ENCODE measurements around the gene GFM1.
"Not testable (repeated sequence)": the region's sequence is repeated elsewhere in the genome, so short reads cannot be mapped to it uniquely, and the experiment has no call there.

The GFM1 gene

GRCh38 chr3:158678687-158679086 is 34.4 kb downstream of the GFM1 start:
- no peak for DNase-seq (ENCODE audit: low spot score)

- no peak for DNase-seq (ENCODE audit: low spot score)
These were observed 35.2 kb downstream of the GFM1 start for GRCh38 chr3:158679547-158680000.

DNA sequence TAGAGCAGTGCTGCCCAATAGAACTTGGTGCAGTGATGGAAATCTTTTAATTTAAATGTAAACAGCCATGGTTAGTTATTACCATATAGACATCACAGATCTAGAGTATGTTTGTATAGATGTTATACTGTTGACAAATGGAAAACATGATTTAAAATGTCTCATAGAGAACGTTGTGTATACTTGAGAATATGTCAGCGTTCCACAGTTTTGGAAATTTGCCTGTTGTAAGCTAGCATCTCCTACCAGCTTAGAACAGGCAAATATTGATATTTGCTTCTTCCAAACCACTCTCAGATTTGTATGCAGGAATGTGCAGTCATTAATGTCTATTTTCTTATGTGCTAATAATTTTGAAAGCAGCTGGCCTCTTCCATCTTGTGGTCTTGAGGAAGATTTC is 36.5 kb downstream of the GFM1 start:
- no peak for DNase-seq (ENCODE audit: low spot score)

DNA sequence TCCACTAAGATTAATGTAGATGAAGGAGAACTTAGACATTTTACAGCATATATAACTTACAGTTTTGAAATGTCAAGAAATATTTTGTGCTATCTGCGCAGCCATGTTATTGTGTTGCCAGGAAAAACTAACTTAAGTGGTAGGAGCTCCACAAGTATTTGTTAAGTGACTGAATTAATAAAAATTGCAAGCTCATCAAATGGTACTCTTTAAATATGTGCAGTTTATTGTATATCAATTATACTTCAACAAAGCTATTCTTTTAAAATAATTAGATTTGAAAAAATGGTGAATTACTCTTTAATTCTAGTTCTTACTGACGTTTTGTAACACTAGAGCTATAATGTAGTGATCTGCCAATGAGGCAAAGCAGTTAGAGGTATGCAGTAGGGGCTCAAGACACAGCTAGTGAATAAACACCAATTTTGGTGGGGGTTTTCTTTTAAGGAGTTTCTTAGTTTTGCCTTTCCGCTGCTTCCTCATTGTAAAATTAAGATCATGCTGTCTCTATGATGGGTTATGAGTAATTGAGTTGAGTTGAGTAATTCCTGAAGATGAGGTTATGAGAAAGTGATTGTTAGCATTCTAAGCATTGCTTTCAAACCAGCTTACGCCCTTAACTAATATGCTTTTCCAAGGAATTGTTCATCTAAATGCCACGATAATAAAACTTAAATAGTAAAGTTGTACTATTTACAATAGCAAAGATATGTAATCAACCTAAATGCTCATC is 39.1 kb downstream of the GFM1 start:
- no peak for DNase-seq (ENCODE audit: low spot score)

DNA sequence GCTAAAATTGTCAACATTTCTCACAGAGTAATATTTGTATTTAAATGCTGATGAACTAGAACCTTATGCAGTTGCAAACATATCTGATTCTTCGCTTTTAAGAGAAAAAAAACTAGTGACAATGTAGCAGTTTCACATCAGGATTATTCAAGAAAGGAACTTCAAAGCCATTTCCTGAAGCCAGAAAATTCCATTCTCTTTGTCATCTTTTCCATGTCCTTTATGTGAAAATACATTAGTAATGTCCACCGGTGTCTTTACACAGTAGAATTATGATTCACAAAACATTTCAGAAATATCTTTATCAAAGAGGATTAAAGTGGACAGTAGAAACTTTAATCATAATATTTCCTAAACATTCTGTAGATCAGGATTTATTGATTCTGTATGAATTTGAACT is 40.8 kb downstream of the GFM1 start:
- no peak for DNase-seq (ENCODE audit: low spot score)

DNA sequence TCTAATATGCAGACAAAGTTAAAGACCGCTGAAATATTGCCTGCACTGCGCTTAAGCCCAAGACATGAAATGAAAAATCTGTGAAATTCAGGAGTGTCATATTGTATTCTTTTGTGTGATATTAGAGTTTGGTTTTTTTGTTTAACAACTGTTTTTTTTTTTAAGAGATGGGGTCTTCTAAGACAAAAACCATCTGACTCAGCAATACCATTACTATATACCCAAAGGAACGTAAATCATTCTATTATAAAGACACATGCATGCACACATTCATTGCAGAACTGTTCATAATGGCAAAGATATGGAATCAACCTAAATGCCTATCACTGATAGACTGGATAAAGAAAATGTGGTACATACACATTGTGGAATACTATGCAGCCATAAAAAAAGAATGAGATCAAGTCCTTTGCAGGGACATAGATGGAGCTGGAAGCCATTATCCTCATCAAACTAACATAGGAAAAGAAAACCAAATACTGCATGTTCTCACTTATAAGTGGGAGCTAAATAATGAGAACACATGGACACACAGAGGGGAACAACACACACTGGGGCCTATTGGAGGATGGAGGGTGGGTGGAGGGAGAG is 49.6 kb downstream of the GFM1 start:
- not testable (repeated sequence) for DNase-seq (ENCODE audit: low spot score)

DNA sequence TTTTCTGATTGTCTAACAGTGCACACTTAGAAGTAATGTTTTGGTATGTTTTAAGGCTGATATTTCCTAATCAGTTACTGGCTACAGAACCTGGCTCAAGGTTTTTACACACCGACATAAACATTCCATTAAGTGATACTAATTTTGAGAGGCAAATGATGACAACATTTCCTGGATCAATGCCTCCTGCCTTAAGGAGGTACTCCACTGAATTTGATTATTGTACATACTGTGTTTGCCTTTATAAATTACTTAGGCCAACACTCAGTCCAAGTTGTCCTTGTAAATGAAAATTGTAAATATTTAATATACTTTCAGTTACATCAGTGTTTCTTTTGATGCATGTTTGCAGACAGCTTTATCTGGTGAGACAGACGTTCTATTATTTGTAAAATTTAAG is 52.3 kb downstream of the GFM1 start:
- DNase-seq (ENCODE audit: low spot score): no peak

- no peak for DNase-seq (ENCODE audit: low spot score)
These were observed 56.2 kb downstream of the GFM1 start for GRCh38 chr3:158700559-158700958.

- DNase-seq (ENCODE audit: low spot score): no peak
These were observed 57.2 kb downstream of the GFM1 start for GRCh38 chr3:158701420-158702065.

DNA sequence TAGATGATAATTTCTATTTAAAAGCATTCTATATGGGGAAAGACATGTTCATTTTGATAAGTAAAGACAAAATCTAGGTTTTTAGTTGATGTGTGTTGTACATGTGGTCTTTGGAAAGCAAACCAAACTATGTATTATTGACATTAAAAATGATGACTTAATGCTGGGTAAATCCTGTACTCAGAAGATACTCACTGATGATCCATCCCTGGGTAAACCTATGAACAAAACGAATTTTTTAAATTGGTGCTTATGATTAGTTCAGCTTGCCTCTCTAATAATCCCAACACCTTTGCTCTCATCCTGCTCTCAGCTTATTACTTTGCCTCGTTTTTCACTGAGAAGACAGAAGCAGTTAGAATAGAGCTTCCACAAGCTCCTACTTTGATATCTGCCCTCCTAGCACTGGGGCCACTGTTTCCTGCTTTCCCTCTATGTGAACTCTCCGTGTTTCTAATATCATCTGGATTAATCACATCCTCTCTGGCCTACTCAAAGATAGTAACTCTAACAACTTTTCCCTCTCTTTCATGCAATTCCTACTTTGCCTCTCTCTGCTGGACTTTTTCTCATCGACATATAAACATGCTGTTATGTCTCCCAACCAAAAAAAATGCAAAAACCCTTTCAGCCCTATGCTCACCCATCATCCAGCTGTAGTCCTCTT is 58.6 kb downstream of the GFM1 start:
- DNase-seq (ENCODE audit: low spot score): no peak

DNA sequence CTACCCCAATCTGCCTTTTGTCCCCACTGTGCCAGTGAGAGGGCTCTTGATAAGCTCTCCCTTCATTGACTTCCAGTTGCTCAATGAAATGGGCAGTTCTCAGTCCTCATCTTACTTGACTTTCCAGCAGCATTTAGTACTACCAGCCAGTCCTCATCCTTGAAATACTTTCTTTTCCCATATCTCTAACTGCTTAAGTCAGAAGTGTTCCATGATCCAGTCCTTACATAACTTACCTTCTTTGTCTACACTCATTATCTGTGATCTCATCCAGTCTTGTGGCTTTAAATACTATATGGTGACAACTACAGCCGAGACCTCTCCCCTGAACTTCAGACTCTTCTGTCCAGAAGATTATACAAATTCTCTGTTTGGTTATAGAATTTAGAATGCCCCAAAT is 59.2 kb downstream of the GFM1 start:
- no peak for DNase-seq (ENCODE audit: low spot score)

DNA sequence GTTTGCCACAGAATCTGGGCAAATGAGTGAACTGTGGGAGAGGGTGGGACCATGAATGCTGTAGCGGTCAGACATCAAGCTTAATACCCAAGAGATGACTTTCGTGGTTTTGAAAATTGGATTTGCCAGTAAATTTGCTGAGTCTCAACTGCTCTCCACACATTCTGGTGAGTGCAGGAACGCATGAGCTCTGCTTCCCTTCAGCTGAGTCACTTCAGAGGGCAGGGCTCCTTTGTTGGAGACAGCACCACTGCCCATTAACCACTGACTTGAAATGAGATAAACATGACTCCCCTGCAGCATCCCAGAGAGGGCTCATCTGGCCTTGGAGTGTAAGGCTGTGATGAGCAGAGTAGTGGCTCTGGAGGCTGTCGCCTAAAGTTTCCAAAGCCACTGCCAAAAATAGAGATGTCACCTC is 65.3 kb downstream of the GFM1 start:
- DNase-seq (ENCODE audit: low spot score): no peak

- DNase-seq (ENCODE audit: low spot score): no peak
These were observed 66.3 kb downstream of the GFM1 start for GRCh38 chr3:158710601-158711000.

- DNase-seq (ENCODE audit: low spot score): no peak
These were observed 67.6 kb downstream of the GFM1 start for GRCh38 chr3:158711886-158712285.

DNA sequence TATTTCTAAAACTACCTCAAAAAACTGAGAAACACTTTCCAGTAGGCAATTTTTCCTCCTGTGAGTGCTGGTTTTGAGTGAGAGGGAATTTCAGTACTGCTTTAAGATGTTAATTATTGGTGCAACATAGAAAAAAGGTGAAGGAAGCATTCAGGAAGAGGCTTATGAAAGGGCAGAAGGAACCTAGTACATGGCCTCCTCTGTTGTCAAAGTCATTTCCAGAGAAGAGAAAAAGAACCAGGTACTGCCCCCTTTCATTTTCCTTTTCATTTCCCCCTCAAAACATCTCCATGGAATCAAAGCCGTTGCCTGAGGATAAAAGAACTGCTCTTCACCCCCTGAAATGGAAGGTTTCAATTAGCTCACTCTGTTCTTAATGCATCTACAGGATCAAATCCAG is 68.1 kb downstream of the GFM1 start:
- no peak for DNase-seq (ENCODE audit: low spot score)

DNA sequence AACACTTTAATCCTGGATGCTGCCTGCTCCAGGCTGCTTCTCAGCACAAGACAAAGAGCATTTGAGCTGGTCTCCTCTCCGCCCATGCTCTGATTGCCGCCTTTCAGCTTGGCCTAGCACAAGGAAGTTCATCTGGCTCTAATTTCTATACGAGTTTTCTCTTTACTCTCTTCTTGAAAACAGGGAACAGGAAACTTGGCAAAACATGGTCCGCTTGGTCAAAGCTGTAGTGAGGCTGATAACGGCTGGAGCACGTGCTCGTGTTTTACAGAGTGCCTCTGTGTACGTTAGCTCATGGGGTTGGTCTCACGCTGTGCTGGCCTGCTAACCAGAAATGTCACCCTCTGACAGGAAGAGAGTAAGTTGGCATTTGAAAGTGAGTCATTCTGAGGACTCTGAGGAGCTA is 68.8 kb downstream of the GFM1 start:
- DNase-seq (ENCODE audit: low spot score): no peak

GRCh38 chr3:158717576-158717975 is 73.2 kb downstream of the GFM1 start:
- DNase-seq (ENCODE audit: low spot score): no peak

- DNase-seq (ENCODE audit: low spot score): no peak
These were observed 74.3 kb downstream of the GFM1 start for GRCh38 chr3:158718490-158719170.

DNA sequence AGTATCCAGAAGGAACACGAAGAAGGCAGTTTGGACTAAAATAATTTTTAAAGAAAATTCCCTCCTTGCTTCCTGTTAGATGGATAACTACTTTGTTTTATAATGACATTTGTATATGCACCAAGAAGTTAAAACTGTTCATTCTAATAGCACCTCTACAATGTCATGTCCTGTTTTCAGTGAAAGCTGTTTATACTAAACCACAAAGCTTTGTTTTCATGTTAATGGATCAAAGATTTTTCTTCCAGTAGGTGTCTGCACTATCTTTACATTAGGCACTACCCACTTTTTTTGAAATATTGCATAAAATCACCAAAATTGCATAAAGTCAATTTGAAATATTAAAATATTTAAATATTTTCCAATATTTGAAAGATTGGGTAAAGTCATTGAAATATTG is 77.8 kb downstream of the GFM1 start:
- no peak for DNase-seq (ENCODE audit: low spot score)

DNA sequence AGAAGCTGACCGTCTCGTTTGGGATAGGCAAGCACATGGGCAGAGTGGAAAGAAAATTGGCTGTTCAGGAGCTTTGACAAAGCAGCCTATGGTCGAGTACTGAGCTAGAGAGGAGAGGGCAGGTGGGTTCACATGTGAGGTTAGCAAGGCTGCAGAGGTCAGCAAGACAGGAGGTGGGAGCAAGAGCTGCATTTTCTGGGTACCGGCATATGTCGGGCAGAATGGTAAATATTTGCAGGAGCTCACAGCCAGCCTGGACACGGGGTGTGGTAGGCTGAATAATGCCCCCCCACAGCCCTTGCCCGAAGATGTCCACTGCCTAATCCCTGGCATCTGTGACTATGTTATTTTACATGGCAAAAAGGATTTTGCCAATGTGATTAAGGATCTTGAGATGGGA is 79.7 kb downstream of the GFM1 start:
- DNase-seq (ENCODE audit: low spot score): no peak

DNA sequence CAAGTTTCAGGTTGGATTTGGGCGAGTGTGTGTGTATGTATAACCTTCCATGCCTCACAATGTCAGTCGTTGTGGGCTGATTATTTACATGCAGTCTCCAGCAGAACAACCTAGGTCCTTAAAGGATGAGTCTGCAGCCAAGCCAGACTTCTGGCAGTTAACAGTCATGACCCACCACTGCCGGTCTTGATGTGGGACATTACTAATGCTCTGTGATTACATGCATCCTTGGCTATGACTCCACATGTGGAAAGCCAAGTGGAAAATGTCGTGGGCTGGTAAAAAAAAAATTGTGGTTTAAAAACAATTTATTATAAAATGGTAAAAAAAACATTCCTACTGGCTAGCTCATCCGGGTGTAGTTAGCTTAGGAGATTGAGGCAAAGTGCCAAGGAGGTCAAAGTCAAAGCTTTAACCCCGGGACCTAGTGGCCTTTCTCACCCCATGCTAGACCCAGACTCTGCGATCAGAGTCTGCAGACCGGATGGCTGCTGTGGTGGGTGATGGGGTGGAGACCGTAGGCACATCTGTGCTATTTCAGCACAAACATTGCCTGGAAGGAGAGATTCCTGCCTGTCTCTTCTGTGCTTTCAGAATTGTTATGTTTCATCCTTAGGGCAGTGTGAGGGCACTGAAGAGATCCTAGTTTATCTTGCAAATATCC is 81.2 kb downstream of the GFM1 start:
- no peak for DNase-seq (ENCODE audit: low spot score)
